Middle frontal gyrus (tissue), 1 donor: ENCODE results near the gene PCDH10.

Source experiments
- DNase-seq: peaks from one replicate; pipeline ENCODE4 v3.0.0-alpha.2; 2015; ENCODE audit warnings: low spot score; ENCODE audit errors: extremely low spot score

PCDH10 gene

GRCh38 chr4:133148690-133149363, at the start of gene PCDH10:
TSS of gene PCDH10 (plus strand) at chr4:133149294. CDS start at chr4:133150141, 847 bp downstream.
- peak; percentile 97 for DNase-seq

GRCh38 chr4:133102043-133102442, 47.1 kb upstream of the PCDH10 start:
- no peak for DNase-seq

- no peak for DNase-seq
Measured at GRCh38 chr4:133102612-133103409, 46.3 kb upstream of the PCDH10 start.

GRCh38 chr4:133112641-133113040, 36.5 kb upstream of the PCDH10 start:
- DNase-seq, result no peak

GRCh38 chr4:133124746-133125145, 24.3 kb upstream of the PCDH10 start:
- no peak for DNase-seq

- DNase-seq, result no peak
Measured at GRCh38 chr4:133127500-133127899, 21.6 kb upstream of the PCDH10 start.

- no peak for DNase-seq
Measured at GRCh38 chr4:133129237-133129636, 19.9 kb upstream of the PCDH10 start.

- no peak for DNase-seq
Measured at GRCh38 chr4:133130171-133130570, 18.9 kb upstream of the PCDH10 start.

- DNase-seq, result no peak
Measured at GRCh38 chr4:133131829-133132460, 17.1 kb upstream of the PCDH10 start.

- DNase-seq, result no peak
Measured at GRCh38 chr4:133136833-133137232, 12.3 kb upstream of the PCDH10 start.

GRCh38 chr4:133137571-133137970, 11.5 kb upstream of the PCDH10 start:
- no peak for DNase-seq

GRCh38 chr4:133143775-133144430, 5.2 kb upstream of the PCDH10 start:
- DNase-seq, result no peak

- no peak for DNase-seq
Measured at GRCh38 chr4:133145241-133145640, 3.9 kb upstream of the PCDH10 start.

- no peak for DNase-seq
Measured at GRCh38 chr4:133145758-133146573, 3.1 kb upstream of the PCDH10 start.

- DNase-seq, result no peak
Measured at GRCh38 chr4:133146574-133147241, 2.4 kb upstream of the PCDH10 start.

GRCh38 chr4:133147286-133147821, 1.7 kb upstream of the PCDH10 start:
- no peak for DNase-seq

- no peak for DNase-seq
Measured at GRCh38 chr4:133147921-133148689, 989 bp upstream of the PCDH10 start.

GRCh38 chr4:133149364-133149695, 236 bp downstream of the PCDH10 start:
- no peak for DNase-seq

GRCh38 chr4:133149932-133150471, 908 bp downstream of the PCDH10 start:
- DNase-seq, result peak; percentile 1
